Cardiac muscle cell (in vitro differentiated cells and primary cell): Measurements from ENCODE around the gene TDRD1. TPM values are rescaled to one million over a fixed set of nuclear protein-coding genes. Genes with fewer than 3 reads are reported as not detected.

Experiments used
- DNase-seq, 2 donors: peaks; one replicate each; pipeline versions ENCODE4 v3.0.0 to v3.0.0-alpha.2; 2010 to 2017; ENCODE audit warnings: low read depth in 1 of 2, low spot score in 1 of 2
- H3K27ac ChIP-seq: fragments of 200-600 bp; sonication (generic); 2 replicates; pipeline ENCODE4 v1.5.1; 2016
- H3K27me3 ChIP-seq: fragments of 200-600 bp; sonication (generic); 2 replicates; pipeline ENCODE4 v1.6.0; 2016; ENCODE audit warnings: control low read depth
- H3K36me3 ChIP-seq: fragments of 200-600 bp; sonication (generic); 2 replicates; pipeline ENCODE4 v1.5.1; 2016; ENCODE audit warnings: control low read depth
- H3K4me1 ChIP-seq: fragments of 200-600 bp; sonication (generic); 2 replicates; pipeline ENCODE4 v1.8.1; 2017; ENCODE audit warnings: low read depth, mild to moderate bottlenecking, mixed run types
- H3K4me3 ChIP-seq: fragments of 200-600 bp; sonication (generic); 2 replicates; pipeline ENCODE4 v1.5.1; 2016; ENCODE audit warnings: mild to moderate bottlenecking
- H3K9me3 ChIP-seq: fragments of 200-600 bp; sonication (generic); 2 replicates; pipeline ENCODE4 v1.5.1; 2017; ENCODE audit warnings: low read depth, mild to moderate bottlenecking, control low read depth
- polyA plus RNA-seq: library from polyadenylated mRNA; unstranded; fragments of >200 nt; fragmentation: Nextera tagmentation; extraction: Ambion mirVana; gene quantifications from 2 replicates; pipeline ENCODE4 v1.2.1, GENCODE V29; 2016
- total RNA-seq: library from RNA; depleted of rRNA; stranded (reverse); fragments of >200 nt; gene quantifications from 2 replicates; pipeline ENCODE4 v1.2.3, GENCODE V29; 2016
- TF ChIP-seq, protein P1 (sequence below): IDR thresholded peaks from 2 replicates; pipeline ENCODE4 v1.5.1; 2012; ENCODE audit warnings: low read depth, mild to moderate bottlenecking, low read length

Gene TDRD1
- total and polyA plus RNA-seq, 2 experiments from 2014 or later: not detected

DNA sequence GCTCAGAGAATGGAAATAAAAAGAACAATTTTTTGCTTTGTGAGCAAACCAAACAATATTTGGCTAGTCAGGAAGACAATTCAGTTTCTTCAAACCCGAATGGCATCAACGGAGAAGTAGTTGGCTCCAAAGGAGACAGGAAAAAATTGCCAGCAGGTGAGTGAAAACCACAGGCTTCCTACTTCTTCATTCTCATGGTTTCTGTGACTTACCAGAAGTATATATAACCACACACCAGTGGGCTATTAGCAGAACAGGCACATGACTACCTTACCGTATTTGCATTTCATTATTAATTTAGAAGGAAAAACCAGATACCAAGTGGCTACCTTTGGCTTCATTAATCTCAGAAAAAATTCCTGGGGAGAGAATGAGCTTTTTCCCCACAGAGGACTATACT is 8.8 kb downstream of the TDRD1 start:
- TF ChIP-seq, protein P1, sequence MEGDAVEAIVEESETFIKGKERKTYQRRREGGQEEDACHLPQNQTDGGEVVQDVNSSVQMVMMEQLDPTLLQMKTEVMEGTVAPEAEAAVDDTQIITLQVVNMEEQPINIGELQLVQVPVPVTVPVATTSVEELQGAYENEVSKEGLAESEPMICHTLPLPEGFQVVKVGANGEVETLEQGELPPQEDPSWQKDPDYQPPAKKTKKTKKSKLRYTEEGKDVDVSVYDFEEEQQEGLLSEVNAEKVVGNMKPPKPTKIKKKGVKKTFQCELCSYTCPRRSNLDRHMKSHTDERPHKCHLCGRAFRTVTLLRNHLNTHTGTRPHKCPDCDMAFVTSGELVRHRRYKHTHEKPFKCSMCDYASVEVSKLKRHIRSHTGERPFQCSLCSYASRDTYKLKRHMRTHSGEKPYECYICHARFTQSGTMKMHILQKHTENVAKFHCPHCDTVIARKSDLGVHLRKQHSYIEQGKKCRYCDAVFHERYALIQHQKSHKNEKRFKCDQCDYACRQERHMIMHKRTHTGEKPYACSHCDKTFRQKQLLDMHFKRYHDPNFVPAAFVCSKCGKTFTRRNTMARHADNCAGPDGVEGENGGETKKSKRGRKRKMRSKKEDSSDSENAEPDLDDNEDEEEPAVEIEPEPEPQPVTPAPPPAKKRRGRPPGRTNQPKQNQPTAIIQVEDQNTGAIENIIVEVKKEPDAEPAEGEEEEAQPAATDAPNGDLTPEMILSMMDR: no peak
- H3K27ac ChIP-seq: no peak overlapping the region
- no peaks in the 10 kb centered on the region for H3K27me3 ChIP-seq
- no peaks in the 10 kb centered on the region for H3K4me1 ChIP-seq
- no peaks in the 10 kb centered on the region for H3K9me3 ChIP-seq
- no peak overlapping the region for H3K4me3 ChIP-seq
- H3K36me3 ChIP-seq: no peaks in the 10 kb centered on the region
- DNase-seq: no peak

DNA sequence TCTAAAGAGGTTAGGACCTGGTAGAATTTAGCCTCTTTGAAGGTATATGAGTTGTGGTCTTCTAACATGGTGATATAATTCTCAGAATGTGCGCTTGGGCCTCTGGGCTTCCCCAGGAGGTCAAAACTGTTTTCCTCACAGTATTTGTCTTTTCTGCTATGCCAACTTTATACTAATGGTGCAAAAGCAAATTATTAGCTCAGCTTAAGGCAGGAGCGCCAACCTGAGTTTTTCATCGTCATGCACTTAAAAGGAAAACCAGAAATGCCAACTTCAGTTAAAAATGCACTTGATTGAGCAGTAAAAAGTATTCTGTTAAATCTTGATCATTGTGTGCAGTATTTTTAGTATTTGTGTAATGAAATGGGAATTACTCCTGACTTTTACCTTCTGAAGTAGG is 9.7 kb downstream of the TDRD1 start:
- no peak overlapping the region for H3K4me3 ChIP-seq
- no peaks in the 10 kb centered on the region for H3K9me3 ChIP-seq
- no peak for DNase-seq
- no peak overlapping the region for H3K27ac ChIP-seq
- TF ChIP-seq, protein P1: no peak
- no peaks in the 10 kb centered on the region for H3K36me3 ChIP-seq
- H3K4me1 ChIP-seq: no peaks in the 10 kb centered on the region
- no peaks in the 10 kb centered on the region for H3K27me3 ChIP-seq

DNA sequence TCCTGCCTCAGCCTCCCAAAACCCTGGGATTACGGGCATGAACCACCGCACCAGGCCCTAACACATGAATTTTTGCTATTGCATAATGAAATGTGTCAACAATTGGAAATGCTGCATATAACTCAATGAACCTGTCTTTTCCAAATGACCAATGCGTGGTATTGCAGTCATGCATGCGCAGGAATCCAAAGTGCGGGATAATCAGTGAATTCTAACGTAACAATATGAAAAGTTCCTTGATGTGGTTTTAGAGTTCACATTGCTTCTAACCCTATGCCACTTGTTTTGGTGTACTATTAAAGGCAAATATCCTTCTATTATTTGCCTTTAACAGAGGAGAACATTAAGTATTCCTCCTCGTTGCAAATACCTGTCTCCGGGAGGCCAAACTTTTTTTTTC is 10.5 kb downstream of the TDRD1 start:
- no peaks in the 10 kb centered on the region for H3K36me3 ChIP-seq
- H3K4me3 ChIP-seq: no peak overlapping the region

DNA sequence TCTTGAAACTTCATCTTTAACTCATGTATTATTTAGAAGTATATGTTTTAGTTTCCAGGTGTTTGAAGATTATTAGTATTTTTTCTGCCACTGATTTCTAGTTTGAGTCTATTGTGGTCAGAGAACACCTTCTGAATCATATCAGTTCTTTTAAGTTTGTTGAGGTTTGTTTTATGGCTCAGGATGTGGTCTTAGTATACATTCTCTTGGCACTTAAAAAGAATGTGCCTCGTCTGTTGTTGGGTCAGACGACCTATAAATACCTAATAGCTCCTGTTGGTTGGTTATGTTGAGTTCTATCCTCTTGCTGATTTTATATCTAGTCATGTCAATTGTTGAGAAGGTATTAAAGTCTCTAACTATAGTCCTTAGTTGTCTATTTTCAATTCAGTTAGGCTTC is 15.9 kb downstream of the TDRD1 start:
- Histone ChIP-seq H3K9me3 (no peaks in the 10 kb centered on the region), H3K4me1 (no peaks in the 10 kb centered on the region), H3K27ac (no peak overlapping the region), H3K27me3 (peaks cover 5% of the 10 kb centered on the region), H3K4me3 (no peak overlapping the region), H3K36me3 (no peaks in the 10 kb centered on the region)
- TF ChIP-seq, protein P1: no peak
- DNase-seq: no peak

More for the DNA sequence above, 10.5 kb downstream of the TDRD1 start:
- no peaks in the 10 kb centered on the region for H3K9me3 ChIP-seq
- DNase-seq: no peak
- no peaks in the 10 kb centered on the region for H3K4me1 ChIP-seq
- TF ChIP-seq, protein P1: no peak
- H3K27ac ChIP-seq: no peak overlapping the region
- H3K27me3 ChIP-seq: no peaks in the 10 kb centered on the region

DNA sequence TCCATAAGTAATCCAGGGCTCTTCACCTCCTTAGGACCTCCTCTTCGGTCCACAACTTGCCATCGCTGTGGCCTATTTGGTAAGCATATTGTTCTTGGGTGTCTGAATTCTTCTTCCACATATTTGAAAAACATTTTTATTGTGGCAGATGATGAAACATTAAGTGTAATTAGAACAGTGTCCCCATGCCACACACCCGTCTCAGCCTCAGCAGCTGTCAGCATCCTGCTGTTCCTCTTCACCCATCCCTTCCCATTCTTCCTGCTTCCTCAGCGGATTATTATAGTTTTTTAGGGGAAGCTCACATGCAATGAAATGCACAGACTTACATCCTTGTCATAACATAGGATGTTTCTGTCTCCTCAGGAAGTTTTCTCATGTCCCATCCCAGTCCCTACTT is 20.1 kb downstream of the TDRD1 start:
- Histone ChIP-seq H3K4me3 (no peak overlapping the region), H3K36me3 (no peaks in the 10 kb centered on the region), H3K27ac (no peak overlapping the region), H3K27me3 (peaks cover 5% of the 10 kb centered on the region), H3K9me3 (no peaks in the 10 kb centered on the region), H3K4me1 (no peaks in the 10 kb centered on the region)
- TF ChIP-seq, protein P1: no peak
- DNase-seq: no peak

DNA sequence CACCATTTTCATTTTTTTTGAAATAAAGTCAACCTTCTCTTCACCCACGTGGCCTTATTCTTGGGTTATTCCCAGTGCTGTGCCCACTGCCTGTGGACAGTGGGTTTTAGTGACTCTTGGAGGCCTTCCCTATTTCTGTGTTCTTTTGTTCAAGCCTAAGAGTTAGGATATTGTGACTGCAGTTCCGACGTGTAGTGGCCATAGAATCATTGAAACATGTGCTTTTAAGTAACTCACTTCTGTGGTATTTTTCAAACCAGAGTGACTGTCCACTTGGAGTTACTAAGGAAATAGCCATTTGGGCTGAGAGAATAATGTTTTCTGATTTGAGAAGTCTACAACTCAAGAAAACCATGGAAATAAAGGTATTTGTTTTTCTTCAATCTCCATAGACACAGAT is 23.7 kb downstream of the TDRD1 start:
- Histone ChIP-seq H3K4me3 (no peak overlapping the region), H3K4me1 (no peaks in the 10 kb centered on the region), H3K9me3 (no peaks in the 10 kb centered on the region), H3K36me3 (no peaks in the 10 kb centered on the region), H3K27me3 (peaks cover 5% of the 10 kb centered on the region), H3K27ac (no peak overlapping the region)
- TF ChIP-seq, protein P1: no peak
- DNase-seq: no peak
